Ishikawa (cell line): ENCODE data around the gene ABTB2.

Source experiments
- CEBPB ChIP-seq: IDR thresholded peaks from 2 replicates; pipeline ENCODE4 v1.6.1; 2012
- CREB1 ChIP-seq: IDR thresholded peaks from 2 replicates; pipeline ENCODE4 v1.6.1; 2012; ENCODE audit warnings: low read depth
- EGR1 ChIP-seq: IDR thresholded peaks from 2 replicates; pipeline ENCODE4 v1.6.1; 2012
- EP300 ChIP-seq: IDR thresholded peaks from 2 replicates; pipeline ENCODE4 v1.6.1; 2012; ENCODE audit warnings: borderline replicate concordance
- FOXM1 ChIP-seq: IDR thresholded peaks from 2 replicates; pipeline ENCODE4 v1.6.1; 2012; ENCODE audit warnings: low read depth, borderline replicate concordance
- MAX ChIP-seq: IDR thresholded peaks from 2 replicates; pipeline ENCODE4 v1.6.1; 2012
- NFIC ChIP-seq: IDR thresholded peaks from 2 replicates; pipeline ENCODE4 v1.6.1; 2012
- RAD21 ChIP-seq: IDR thresholded peaks from 2 replicates; pipeline ENCODE4 v1.6.1; 2012; ENCODE audit warnings: low read depth
- REST ChIP-seq: IDR thresholded peaks from 2 replicates; pipeline ENCODE4 v1.6.1; 2012; ENCODE audit warnings: low read depth, mild to moderate bottlenecking
- TAF1 ChIP-seq: IDR thresholded peaks from 2 replicates; pipeline ENCODE4 v1.6.1; 2012; ENCODE audit warnings: low read depth, mild to moderate bottlenecking
- TCF12 ChIP-seq: IDR thresholded peaks from 2 replicates; pipeline ENCODE4 v1.6.1; 2012; ENCODE audit warnings: low read depth
- TEAD4 ChIP-seq: IDR thresholded peaks from 2 replicates; pipeline ENCODE4 v1.6.1; 2012
- USF1 ChIP-seq: IDR thresholded peaks from 2 replicates; pipeline ENCODE4 v1.6.1; 2012
- YY1 ChIP-seq: IDR thresholded peaks from 2 replicates; pipeline ENCODE4 v1.6.1; 2012; ENCODE audit warnings: low read depth
- ZBTB7A ChIP-seq: IDR thresholded peaks from 2 replicates; pipeline ENCODE4 v1.6.1; 2012; ENCODE audit warnings: low read depth

ABTB2 gene

DNA sequence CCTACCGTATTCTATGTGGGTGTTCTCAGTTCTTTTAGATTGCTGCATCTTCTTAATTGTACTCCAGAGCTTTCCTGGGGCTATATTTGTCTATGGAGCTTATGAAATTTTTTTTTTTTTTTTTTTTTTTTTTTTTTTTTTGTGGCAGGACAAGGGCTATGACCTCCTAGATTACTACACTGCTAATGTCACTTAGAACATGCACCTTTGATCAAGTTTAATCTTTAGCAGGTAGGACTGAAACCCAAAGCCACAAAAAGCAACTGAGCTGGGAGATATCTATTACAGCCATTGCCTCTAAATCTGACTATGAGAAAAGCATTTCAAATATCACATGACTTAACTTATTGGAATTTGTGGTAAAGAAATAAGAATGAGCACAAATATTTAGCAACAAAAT, 21.7 kb upstream of the ABTB2 start:
- TF ChIP-seq EGR1: no peak
- no peak for TF ChIP-seq CREB1
- TF ChIP-seq TAF1: no peak
- TF ChIP-seq YY1: no peak

DNA sequence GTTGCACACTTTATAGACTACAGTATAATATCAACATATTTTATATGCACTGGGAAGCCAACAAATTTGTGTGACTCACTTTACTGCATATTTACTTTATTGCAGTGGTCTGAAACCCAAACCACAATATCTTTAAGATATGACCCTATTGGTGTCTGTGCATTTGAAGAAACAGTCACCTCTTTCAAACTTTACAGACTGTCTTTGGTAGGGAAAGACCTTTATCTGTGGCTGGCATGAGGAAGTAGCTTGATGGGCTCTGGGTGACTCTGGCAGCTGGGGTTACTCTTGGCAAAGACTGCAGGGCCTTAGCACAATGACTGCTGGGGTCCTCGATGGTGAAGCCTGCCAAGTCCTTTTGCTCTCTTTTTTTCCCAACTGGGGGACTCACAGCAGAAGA, 21.3 kb upstream of the ABTB2 start:
- TF ChIP-seq USF1 (no peak), FOXM1 (no peak), CREB1 (no peak), EGR1 (no peak), NFIC (no peak), REST (no peak), CEBPB (no peak), MAX (no peak), TEAD4 (no peak), EP300 (no peak), YY1 (no peak)

DNA sequence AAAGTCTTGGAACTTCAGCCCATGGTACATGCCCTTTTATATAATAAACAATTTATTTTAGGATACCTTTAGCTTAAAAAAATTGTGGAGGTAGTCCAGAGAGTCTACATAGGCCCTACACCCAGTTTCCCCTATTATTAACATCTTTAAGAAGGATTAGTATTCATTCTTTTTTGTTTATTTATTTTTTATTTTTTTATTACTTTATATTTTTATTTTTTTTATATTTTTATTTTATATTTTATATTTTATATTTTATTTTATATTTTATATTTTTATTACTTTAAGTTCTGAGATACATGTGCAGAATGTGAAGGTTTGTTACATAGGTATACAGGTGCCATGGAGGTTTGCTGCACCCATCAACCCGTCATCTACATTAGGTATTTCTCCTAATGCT, 15.9 kb upstream of the ABTB2 start:
- TF ChIP-seq USF1 (no peak), REST (no peak), CEBPB (no peak), EP300 (no peak)

DNA sequence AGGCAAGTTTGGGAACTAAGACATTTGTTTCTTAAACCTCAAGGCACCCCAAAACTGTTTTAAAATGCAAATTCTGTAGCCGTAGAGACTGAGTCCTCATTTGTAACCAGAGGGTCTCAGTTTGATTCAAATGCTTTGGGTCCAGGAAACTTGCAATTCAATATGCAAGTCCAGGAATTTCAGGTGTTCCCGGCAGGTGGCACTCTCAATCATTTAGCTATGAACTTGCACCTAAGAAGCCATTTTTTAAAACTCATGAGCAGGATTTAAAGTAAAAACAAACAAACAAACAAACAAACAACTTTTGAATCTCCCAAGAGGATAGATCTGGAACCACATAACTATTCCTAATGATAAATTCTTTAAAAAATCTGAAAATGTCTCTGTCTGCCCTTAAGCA, 8.7 kb upstream of the ABTB2 start:
- TF ChIP-seq RAD21 (peak; percentile 69), EGR1 (no peak)

DNA sequence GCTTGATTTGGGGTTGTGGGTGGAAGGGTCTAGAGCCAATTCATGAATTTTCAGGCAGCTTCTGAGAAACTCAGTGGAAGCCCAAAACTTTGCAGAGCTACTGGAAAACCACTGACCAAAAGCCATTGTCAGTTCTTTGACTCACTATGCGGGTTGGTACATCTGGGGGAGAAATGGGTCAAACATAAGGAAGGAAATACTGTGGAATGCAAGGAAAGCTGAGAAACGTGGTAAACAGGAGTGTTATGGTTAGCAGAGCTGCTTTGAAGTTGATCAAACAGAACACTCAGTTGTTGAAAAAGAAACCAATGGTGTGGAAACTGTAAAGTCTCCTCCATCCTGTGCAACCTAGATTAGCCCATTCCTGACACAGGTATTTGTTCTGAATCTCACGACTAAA, 6.3 kb upstream of the ABTB2 start:
- TF ChIP-seq TEAD4 (no peak), RAD21 (no peak), FOXM1 (no peak), NFIC (no peak), USF1 (no peak), TAF1 (no peak), EP300 (no peak), EGR1 (no peak), ZBTB7A (no peak), MAX (no peak)

- TF ChIP-seq USF1: no peak
- no peak for TF ChIP-seq RAD21
- TF ChIP-seq YY1: no peak
- no peak for TF ChIP-seq EP300
- TF ChIP-seq FOXM1: no peak
- no peak for TF ChIP-seq TCF12
- TF ChIP-seq CEBPB: no peak
- TF ChIP-seq TAF1: no peak
- TF ChIP-seq MAX: no peak
- TF ChIP-seq NFIC: no peak
- no peak for TF ChIP-seq EGR1
Measured at GRCh38 chr11:34363363-34364084, 5.7 kb upstream of the ABTB2 start.
